ENCODE results near the gene INTS6.

INTS6 gene

GRCh38 chr13:51311957-51312520 lies 140.8 kb downstream of the INTS6 start:
- no peak for DNase-seq

Data from activated effector memory CD4-positive, alpha-beta T cell treated with anti-CD3 and anti-CD28 coated beads, Interleukin-2, amount 50 U/mL, for 16 hours (primary cell).